Measurements from ENCODE around the gene KLHL10.

DNA sequence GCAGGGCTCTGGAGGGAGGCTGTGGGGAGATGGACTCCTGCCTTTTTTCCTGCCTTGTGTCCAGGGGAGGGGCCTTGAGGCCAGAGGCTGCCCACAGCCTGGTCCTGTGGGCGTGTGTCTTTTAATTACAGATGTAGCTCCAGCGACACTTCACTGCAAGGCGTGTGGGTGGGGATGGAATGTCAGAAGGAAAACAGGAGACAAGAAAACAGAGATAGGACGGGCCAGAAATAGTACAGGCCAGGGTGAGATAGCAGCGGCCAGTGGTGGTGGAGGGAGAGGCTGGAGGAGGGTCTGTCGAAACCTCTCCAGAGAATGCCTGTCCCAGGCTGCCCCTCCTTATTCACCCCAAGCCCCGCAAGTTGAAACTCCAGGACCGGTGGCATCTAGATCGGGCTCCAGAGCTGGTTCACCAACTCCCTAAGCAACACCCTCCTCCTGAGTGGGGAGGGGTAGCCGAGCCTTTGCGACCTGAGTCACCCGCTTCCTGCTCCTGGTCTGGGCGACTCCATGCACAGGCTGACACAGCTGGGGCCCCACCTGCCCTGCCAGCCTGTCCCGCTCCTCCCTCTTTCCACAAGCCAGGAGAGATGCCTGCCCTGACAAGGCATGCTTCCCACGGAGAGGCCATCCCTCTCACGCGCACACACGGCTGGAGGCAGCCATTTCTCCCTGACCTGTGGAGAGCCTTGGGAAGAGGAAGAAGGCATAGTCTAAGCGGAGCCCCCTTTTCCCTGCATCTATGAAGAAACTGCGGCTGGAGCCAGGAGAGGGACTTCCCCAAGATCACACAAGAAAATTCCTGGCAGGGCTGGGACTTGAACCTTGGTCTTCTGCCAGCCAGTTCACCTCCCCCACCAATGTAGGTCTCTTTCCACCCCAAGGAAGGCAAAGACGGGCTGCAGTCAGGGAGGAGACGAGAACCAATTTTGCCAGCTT is 44.5 kb upstream of the KLHL10 start:
- TF ChIP-seq, protein P1, sequence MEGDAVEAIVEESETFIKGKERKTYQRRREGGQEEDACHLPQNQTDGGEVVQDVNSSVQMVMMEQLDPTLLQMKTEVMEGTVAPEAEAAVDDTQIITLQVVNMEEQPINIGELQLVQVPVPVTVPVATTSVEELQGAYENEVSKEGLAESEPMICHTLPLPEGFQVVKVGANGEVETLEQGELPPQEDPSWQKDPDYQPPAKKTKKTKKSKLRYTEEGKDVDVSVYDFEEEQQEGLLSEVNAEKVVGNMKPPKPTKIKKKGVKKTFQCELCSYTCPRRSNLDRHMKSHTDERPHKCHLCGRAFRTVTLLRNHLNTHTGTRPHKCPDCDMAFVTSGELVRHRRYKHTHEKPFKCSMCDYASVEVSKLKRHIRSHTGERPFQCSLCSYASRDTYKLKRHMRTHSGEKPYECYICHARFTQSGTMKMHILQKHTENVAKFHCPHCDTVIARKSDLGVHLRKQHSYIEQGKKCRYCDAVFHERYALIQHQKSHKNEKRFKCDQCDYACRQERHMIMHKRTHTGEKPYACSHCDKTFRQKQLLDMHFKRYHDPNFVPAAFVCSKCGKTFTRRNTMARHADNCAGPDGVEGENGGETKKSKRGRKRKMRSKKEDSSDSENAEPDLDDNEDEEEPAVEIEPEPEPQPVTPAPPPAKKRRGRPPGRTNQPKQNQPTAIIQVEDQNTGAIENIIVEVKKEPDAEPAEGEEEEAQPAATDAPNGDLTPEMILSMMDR (IDR thresholded peaks at IDR 0.05; ENCODE audit: poor library complexity), result no peak
- TF ChIP-seq EZH2phosphoT487 (IDR thresholded peaks at IDR 0.05; ENCODE audit: low read depth, severe bottlenecking, unreplicated experiment) (no peak), EZH2 (IDR thresholded peaks at IDR 0.05; ENCODE audit: borderline replicate concordance) (no peak)
